VCaP (cell line): Measurements from ENCODE around the gene TRIP4.

Experiments
- H3K27ac ChIP-seq: fragments of 450-650 bp; 2 replicates; pipeline ENCODE4 v1.5.1; 2017
- TF ChIP-seq, protein P1 (sequence below): fragments of 450-650 bp; conservative IDR thresholded peaks from 2 replicates; pipeline ENCODE4 v1.5.1; 2017; ENCODE audit warnings: mild to moderate bottlenecking, moderate library complexity

Gene TRIP4

GRCh38 chr15:64502551-64502950, 114.9 kb downstream of the TRIP4 start:
- TF ChIP-seq, protein P1, sequence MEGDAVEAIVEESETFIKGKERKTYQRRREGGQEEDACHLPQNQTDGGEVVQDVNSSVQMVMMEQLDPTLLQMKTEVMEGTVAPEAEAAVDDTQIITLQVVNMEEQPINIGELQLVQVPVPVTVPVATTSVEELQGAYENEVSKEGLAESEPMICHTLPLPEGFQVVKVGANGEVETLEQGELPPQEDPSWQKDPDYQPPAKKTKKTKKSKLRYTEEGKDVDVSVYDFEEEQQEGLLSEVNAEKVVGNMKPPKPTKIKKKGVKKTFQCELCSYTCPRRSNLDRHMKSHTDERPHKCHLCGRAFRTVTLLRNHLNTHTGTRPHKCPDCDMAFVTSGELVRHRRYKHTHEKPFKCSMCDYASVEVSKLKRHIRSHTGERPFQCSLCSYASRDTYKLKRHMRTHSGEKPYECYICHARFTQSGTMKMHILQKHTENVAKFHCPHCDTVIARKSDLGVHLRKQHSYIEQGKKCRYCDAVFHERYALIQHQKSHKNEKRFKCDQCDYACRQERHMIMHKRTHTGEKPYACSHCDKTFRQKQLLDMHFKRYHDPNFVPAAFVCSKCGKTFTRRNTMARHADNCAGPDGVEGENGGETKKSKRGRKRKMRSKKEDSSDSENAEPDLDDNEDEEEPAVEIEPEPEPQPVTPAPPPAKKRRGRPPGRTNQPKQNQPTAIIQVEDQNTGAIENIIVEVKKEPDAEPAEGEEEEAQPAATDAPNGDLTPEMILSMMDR, result no peak
- H3K27ac ChIP-seq, result no peak overlapping the region

- TF ChIP-seq, protein P1, result no peak
- H3K27ac ChIP-seq, result no peak overlapping the region
These were observed 115.6 kb downstream of the TRIP4 start for GRCh38 chr15:64503197-64503596.

GRCh38 chr15:64503640-64504039, 116.0 kb downstream of the TRIP4 start:
- H3K27ac ChIP-seq, result no peak overlapping the region
- TF ChIP-seq, protein P1, result no peak
